Left colon (tissue), 2 donors: ENCODE data around the gene MAP2K6. TPM values are rescaled to one million over a fixed set of nuclear protein-coding genes. Genes with fewer than 3 reads are reported as not detected.
A peak's percentile ranks its signal among the peaks of the same experiment; 100 is the strongest.

ENCODE experiments used
- ATAC-seq: fragments of 200-7000 bp; cut with Tn5 transposase; one replicate; pipeline ENCODE4 v1.9.1; 2020; ENCODE audit warnings: mild to moderate bottlenecking, moderate library complexity
- DNase-seq, 2 donors: peaks; one replicate each; pipeline ENCODE4 v3.0.0-alpha.2; 2020
- intact Hi-C, 2 donors: fragments of 100-400 bp; cut with DNase I in 1 of 2; cut with micrococcal nuclease in 1 of 2; formaldehyde crosslinking; loops; one replicate each; pipeline versions ENCODE4 v1.11.2 to v1.14.0; 2022; cut with DNase I, micrococcal nuclease
- total RNA-seq, 2 donors: library from RNA; stranded (reverse); fragmentation: NEBNext Ultra II Directional; extraction: Animal tissue kit (Norgen Biotek cat#: 25700); gene quantifications; one replicate each; pipeline ENCODE4 v1.2.1, GENCODE V29; 2021
- donor health status: DM: no; HTN: no; CAD: no.
- donor health status: DM: yes; HTN: yes; CAD: no.

The MAP2K6 gene
- total RNA-seq, 2 donors from 2014 or later = 58.4 to 128 TPM

- intact Hi-C loops = no loop called here
- DNase-seq = no peak
- no peak for ATAC-seq
Observed at GRCh38 chr17:69451416-69452394, 37.2 kb downstream of the MAP2K6 start.

- no peak for DNase-seq
- peak; percentile 27 for ATAC-seq
- intact Hi-C loops = no loop called here
Observed at GRCh38 chr17:69452664-69453260, 38.3 kb downstream of the MAP2K6 start.

GRCh38 chr17:69454051-69454450 lies 39.6 kb downstream of the MAP2K6 start:
- intact Hi-C loops = no loop called here
- ATAC-seq = peak; percentile 58
- no peak for DNase-seq

- no peak for DNase-seq
- ATAC-seq = no peak
Observed at GRCh38 chr17:69455040-69455439, 40.5 kb downstream of the MAP2K6 start.

GRCh38 chr17:69457603-69458002 lies 43.1 kb downstream of the MAP2K6 start:
- DNase-seq (no peak), ATAC-seq (no peak)
- intact Hi-C loops = no loop called here

More at GRCh38 chr17:69455040-69455439, 40.5 kb downstream of the MAP2K6 start:
- intact Hi-C loops = no loop called here

GRCh38 chr17:69460963-69461922 lies 46.7 kb downstream of the MAP2K6 start:
- intact Hi-C loops = no loop called here
- no peak for DNase-seq
- peak; percentile 22 for ATAC-seq

- intact Hi-C loops = no loop called here
- no peak for DNase-seq
- no peak for ATAC-seq
Observed at GRCh38 chr17:69461951-69462369, 47.5 kb downstream of the MAP2K6 start.

- DNase-seq (no peak), ATAC-seq (no peak)
- intact Hi-C loops = no loop called here
Observed at GRCh38 chr17:69462882-69463281, 48.4 kb downstream of the MAP2K6 start.

- DNase-seq = no peak
- intact Hi-C loops = no loop called here
- ATAC-seq = no peak
Observed at GRCh38 chr17:69466451-69466850, 52.0 kb downstream of the MAP2K6 start.

- no peak for ATAC-seq
- intact Hi-C loops = no loop called here
- DNase-seq = no peak
Observed at GRCh38 chr17:69466905-69467667, 52.6 kb downstream of the MAP2K6 start.

- no peak for DNase-seq
- intact Hi-C loops = no loop called here
- peak; percentile 27 for ATAC-seq
Observed at GRCh38 chr17:69468207-69468606, 53.7 kb downstream of the MAP2K6 start.

- peak; percentile 89 for ATAC-seq
- intact Hi-C loops = no loop called here
- DNase-seq = peak; percentile 41 to 85
Observed at GRCh38 chr17:69470702-69471101, 56.2 kb downstream of the MAP2K6 start.

- ATAC-seq (no peak), DNase-seq (no peak)
- intact Hi-C loops = no loop called here
Observed at GRCh38 chr17:69471406-69471805, 56.9 kb downstream of the MAP2K6 start.

- intact Hi-C loops = no loop called here
- ATAC-seq = no peak
- no peak for DNase-seq
Observed at GRCh38 chr17:69473841-69474831, 59.6 kb downstream of the MAP2K6 start.

GRCh38 chr17:69477204-69477902 lies 62.9 kb downstream of the MAP2K6 start:
- DNase-seq (no peak), ATAC-seq (peak; percentile 88)
- intact Hi-C loops = no loop called here

- intact Hi-C loops = no loop called here
- no peak for DNase-seq
- peak; percentile 66 for ATAC-seq
Observed at GRCh38 chr17:69477903-69478266, 63.4 kb downstream of the MAP2K6 start.

- ATAC-seq (peak; percentile 23), DNase-seq (no peak)
- intact Hi-C loops = no loop called here
Observed at GRCh38 chr17:69478916-69479315, 64.4 kb downstream of the MAP2K6 start.
